Tibial artery (tissue), 4 donors: ENCODE data around the gene NOXA1.

ENCODE experiments used
- DNase-seq, 2 donors: peaks; one replicate each; pipeline ENCODE4 v3.0.0-alpha.2; 2019
- H3K27ac ChIP-seq, 2 donors: fragments of 200-600 bp; sonication (generic) in 1 of 2; 1 replicate in 1 of 2; 2 replicates in 1 of 2; pipeline ENCODE4 v1.5.1; 2018 to 2019; ENCODE audit warnings: mild to moderate bottlenecking in 1 of 2
- H3K27me3 ChIP-seq, 2 donors: fragments of 200-600 bp; sonication (generic) in 1 of 2; one replicate each; pipeline versions ENCODE4 v1.5.1 to v1.6.0; 2016 to 2019
- H3K36me3 ChIP-seq, 3 donors: fragments of 200-600 bp; sonication (generic) in 2 of 3; one replicate each; pipeline ENCODE4 v1.5.1; 2016 to 2019; ENCODE audit warnings: mild to moderate bottlenecking in 2 of 3
- H3K4me1 ChIP-seq, 4 donors: fragments of 200-600 bp; sonication (generic) in 2 of 4; 1 replicate in 3 of 4; 2 replicates in 1 of 4; pipeline ENCODE4 v1.5.1; 2016 to 2019
- H3K4me3 ChIP-seq, 2 donors: fragments of 200-600 bp; sonication (generic) in 1 of 2; 1 replicate in 1 of 2; 2 replicates in 1 of 2; pipeline ENCODE4 v1.5.1; 2018 to 2019; ENCODE audit warnings: mild to moderate bottlenecking in 2 of 2
- H3K9me3 ChIP-seq, 3 donors: fragments of 200-600 bp; sonication (generic) in 1 of 3; one replicate each; pipeline ENCODE4 v1.5.1; 2016 to 2019
- intact Hi-C: fragments of 100-400 bp; cut with DNase I; formaldehyde crosslinking; loops from one replicate; pipeline ENCODE4 v1.15.0; 2023; ENCODE audit warnings: low total_unique reads
- TF ChIP-seq, protein P1 (sequence below), 2 experiments: fragments of 200-600 bp in 1 of 2; fragments of 450-650 bp in 1 of 2; IDR thresholded peaks; one replicate each; pipeline ENCODE4 v1.5.1; 2017 to 2019; ENCODE audit warnings: antibody characterized with exemption in 2 of 2, mild to moderate bottlenecking in 1 of 2, moderate library complexity in 1 of 2

Gene NOXA1

GRCh38 chr9:137456061-137456863 lies 33.1 kb downstream of the NOXA1 start:
- Histone ChIP-seq H3K36me3 (peaks cover 18 to 37% (median 36%) of the 10 kb centered on the region in 3 donors), H3K4me1 (peaks cover 6 to 65% (median 58%) of the 10 kb centered on the region in 4 donors), H3K27ac (peak overlapping the region; percentile 85 to 86), H3K9me3 (no peaks in the 10 kb centered on the region), H3K4me3 (peak overlapping the region in 1 of 2 donors; percentile 95), H3K27me3 (no peaks in the 10 kb centered on the region)
- intact Hi-C loops: no loop called here
- TF ChIP-seq, protein P1, sequence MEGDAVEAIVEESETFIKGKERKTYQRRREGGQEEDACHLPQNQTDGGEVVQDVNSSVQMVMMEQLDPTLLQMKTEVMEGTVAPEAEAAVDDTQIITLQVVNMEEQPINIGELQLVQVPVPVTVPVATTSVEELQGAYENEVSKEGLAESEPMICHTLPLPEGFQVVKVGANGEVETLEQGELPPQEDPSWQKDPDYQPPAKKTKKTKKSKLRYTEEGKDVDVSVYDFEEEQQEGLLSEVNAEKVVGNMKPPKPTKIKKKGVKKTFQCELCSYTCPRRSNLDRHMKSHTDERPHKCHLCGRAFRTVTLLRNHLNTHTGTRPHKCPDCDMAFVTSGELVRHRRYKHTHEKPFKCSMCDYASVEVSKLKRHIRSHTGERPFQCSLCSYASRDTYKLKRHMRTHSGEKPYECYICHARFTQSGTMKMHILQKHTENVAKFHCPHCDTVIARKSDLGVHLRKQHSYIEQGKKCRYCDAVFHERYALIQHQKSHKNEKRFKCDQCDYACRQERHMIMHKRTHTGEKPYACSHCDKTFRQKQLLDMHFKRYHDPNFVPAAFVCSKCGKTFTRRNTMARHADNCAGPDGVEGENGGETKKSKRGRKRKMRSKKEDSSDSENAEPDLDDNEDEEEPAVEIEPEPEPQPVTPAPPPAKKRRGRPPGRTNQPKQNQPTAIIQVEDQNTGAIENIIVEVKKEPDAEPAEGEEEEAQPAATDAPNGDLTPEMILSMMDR (IDR thresholded peaks at IDR 0.05): no peak
- DNase-seq: peak in 1 of 2 donors; percentile 63

- TF ChIP-seq, protein P1 (IDR thresholded peaks at IDR 0.05): no peak
- intact Hi-C loops: no loop called here
- Histone ChIP-seq H3K4me3 (peak overlapping the region in 1 of 2 donors; percentile 95), H3K36me3 (peaks cover 18 to 42% (median 37%) of the 10 kb centered on the region in 3 donors), H3K4me1 (peaks cover 6 to 65% (median 58%) of the 10 kb centered on the region in 4 donors), H3K9me3 (no peaks in the 10 kb centered on the region), H3K27ac (peak overlapping the region; percentile 85 to 86), H3K27me3 (no peaks in the 10 kb centered on the region)
- peak in 1 of 2 donors; percentile 70 for DNase-seq
Observed at GRCh38 chr9:137456864-137457405, 33.7 kb downstream of the NOXA1 start.

DNA sequence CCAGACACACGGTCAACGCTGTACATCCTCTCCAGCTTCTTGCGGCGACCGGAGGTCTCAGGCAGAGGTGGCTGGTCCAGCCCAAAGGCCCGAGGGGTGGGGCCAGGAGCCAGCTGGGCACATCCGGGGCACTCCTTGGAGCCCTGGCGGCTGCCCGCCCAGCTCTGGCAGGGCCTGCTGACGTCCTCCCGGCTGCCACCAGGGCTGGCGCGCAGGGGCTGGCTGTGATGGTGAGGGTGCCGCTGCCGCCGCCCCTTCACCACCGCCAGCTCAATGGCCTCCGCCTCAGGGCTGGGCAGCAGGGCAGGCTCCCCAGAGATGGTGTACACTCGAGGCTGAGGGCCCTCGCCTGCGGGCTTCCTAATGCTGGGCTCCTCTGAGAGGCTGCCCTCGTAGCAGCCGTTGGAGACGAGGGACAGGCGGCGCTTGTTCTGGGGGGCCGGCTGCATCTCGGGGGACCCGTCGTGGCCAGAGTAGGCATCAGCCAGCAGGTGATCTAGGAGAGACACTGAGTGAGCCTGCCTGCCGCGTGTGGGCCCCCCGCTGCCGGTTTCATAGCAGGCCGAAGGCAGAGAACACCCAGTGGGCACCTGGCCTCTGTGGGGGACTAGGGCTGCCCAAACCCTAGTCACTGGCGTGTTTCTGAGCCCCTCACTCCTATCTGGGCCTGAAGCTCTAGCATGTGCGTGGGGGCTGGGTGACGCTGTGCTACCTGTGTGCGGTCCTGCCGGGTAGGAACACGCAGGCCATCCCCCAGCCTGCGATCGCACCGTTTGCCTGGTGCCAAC lies 34.4 kb downstream of the NOXA1 start:
- H3K4me1 ChIP-seq: peaks cover 6 to 65% (median 58%) of the 10 kb centered on the region in 4 donors
- peak overlapping the region; percentile 75 to 95 for H3K4me3 ChIP-seq
- intact Hi-C loops: no loop called here
- TF ChIP-seq, protein P1 (IDR thresholded peaks at IDR 0.05): no peak
- H3K27ac ChIP-seq: peak overlapping the region; percentile 85 to 86
- H3K9me3 ChIP-seq: no peaks in the 10 kb centered on the region
- peaks cover 14 to 43% (median 32%) of the 10 kb centered on the region in 3 donors for H3K36me3 ChIP-seq
- DNase-seq: peak; percentile 20 to 73
- no peaks in the 10 kb centered on the region for H3K27me3 ChIP-seq

GRCh38 chr9:137458194-137459151 lies 35.3 kb downstream of the NOXA1 start:
- Histone ChIP-seq H3K9me3 (no peaks in the 10 kb centered on the region), H3K36me3 (peaks cover 6 to 43% (median 23%) of the 10 kb centered on the region in 3 donors), H3K4me3 (peak overlapping the region; percentile 75 to 95), H3K27ac (peak overlapping the region; percentile 85 to 86), H3K27me3 (no peaks in the 10 kb centered on the region), H3K4me1 (peaks cover 6 to 60% (median 56%) of the 10 kb centered on the region in 4 donors)
- intact Hi-C loops: no loop called here
- TF ChIP-seq, protein P1 (IDR thresholded peaks at IDR 0.05): no peak
- peak; percentile 33 to 80 for DNase-seq
